Measurements from ENCODE around the gene WDR18. TPM values are rescaled to one million over a fixed set of nuclear protein-coding genes. Genes with fewer than 3 reads are reported as not detected.

WDR18 gene
- total RNA-seq, 2 donors from 2014 or later, result 68.6 to 85.6 TPM

DNA sequence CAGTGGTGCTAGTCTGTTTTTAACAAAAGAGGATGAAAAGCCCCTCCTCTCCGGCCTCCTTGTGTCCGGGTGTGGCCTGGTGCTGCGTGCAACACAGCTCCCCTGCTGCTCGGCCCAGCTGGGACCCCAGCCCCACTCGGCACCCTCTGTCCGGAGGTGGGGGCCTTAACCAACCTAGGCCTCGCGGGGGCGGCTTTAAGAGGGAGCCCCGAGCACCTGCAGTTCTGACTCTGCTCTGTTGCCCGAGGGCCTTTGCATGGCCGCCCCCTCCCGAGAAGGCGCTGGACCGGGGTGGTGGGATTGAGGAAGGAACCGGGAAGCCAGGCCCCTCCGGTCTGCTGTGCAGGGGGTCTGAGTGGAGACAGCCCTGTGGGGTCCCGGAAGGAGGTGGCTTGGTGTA lies 10.4 kb downstream of the WDR18 start:
- peaks cover 22% of the 10 kb centered on the region for H3K36me3 ChIP-seq (ENCODE audit: control insufficient read depth, insufficient read depth, low read length)
- no peak overlapping the region for H3K4me3 ChIP-seq (ENCODE audit: low read length)
- DNase-seq, result no peak
- TF ChIP-seq, protein P1, sequence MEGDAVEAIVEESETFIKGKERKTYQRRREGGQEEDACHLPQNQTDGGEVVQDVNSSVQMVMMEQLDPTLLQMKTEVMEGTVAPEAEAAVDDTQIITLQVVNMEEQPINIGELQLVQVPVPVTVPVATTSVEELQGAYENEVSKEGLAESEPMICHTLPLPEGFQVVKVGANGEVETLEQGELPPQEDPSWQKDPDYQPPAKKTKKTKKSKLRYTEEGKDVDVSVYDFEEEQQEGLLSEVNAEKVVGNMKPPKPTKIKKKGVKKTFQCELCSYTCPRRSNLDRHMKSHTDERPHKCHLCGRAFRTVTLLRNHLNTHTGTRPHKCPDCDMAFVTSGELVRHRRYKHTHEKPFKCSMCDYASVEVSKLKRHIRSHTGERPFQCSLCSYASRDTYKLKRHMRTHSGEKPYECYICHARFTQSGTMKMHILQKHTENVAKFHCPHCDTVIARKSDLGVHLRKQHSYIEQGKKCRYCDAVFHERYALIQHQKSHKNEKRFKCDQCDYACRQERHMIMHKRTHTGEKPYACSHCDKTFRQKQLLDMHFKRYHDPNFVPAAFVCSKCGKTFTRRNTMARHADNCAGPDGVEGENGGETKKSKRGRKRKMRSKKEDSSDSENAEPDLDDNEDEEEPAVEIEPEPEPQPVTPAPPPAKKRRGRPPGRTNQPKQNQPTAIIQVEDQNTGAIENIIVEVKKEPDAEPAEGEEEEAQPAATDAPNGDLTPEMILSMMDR (conservative IDR thresholded peaks at IDR 0.05), result no peak
- H3K4me1 ChIP-seq (ENCODE audit: control insufficient read depth, insufficient read depth, low read length), result no peaks in the 10 kb centered on the region
- Mint-ChIP-seq H3K4me3 (no peak overlapping the region), H3K27ac (no peak overlapping the region), H3K27me3 (ENCODE audit: insufficient read depth) (peaks cover 34% of the 10 kb centered on the region), H3K36me3 (ENCODE audit: low read depth) (peaks cover 12% of the 10 kb centered on the region), H3K4me1 (peaks cover 4% of the 10 kb centered on the region), H3K9me3 (no peaks in the 10 kb centered on the region)
- peaks cover 33% of the 10 kb centered on the region for H3K27me3 ChIP-seq (ENCODE audit: control insufficient read depth, insufficient read depth, low read length, poor library complexity, severe bottlenecking)
- WGBS, 2 experiments (ENCODE audit: insufficient coverage in 1 of 2, insufficient read length in 1 of 2), result 96 to 97% methylated on average over 12 to 18 of the region's 18 CpGs
- no peaks in the 10 kb centered on the region for H3K9me3 ChIP-seq (ENCODE audit: control insufficient read depth, low read length)
- no peak overlapping the region for H3K27ac ChIP-seq (ENCODE audit: low read depth, low read length)
- no peak overlapping the region for H3K9ac ChIP-seq (ENCODE audit: extremely low read depth, low read length, poor library complexity, severe bottlenecking)

DNA sequence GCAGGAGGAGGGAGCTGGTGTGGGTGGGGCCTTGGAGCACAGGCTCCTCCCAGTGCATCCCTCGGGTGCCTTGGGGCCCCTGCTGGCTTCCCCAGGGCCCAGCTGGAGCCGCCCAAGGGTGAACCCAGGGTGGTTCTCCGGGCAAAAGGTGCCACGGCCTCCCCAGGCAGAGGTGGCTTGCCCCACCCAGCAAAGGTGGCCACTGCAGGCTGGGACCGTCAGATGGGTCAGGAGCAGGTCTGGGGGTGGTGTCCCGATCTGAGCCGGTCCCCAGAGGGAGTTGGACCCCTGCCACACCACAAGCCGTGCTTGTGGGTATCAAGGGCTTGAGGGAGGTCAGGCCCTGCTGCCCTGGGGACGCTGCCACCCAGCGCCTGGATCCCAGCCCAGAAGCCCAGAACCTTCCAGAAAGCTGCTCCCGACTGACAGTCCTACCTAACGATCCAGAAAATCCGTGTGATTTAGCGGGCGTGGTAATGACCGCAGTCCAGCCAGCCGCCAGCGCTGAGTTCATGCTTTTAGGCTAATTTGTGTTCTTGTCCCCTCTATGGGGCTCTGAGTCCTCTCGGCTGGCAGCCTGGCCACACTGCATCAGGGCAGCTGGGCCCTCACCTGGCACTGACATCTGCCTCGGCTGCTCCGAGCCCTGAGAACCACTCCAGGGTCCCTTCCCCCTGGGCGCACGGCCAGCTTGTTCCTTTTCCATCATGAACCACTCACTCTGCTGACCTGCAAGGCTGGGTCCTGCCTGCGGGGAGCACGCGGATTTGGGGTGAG lies 11.1 kb downstream of the WDR18 start:
- H3K9me3 ChIP-seq (ENCODE audit: control insufficient read depth, low read length), result no peaks in the 10 kb centered on the region
- H3K27me3 Mint-ChIP-seq (ENCODE audit: insufficient read depth), result peaks cover 38% of the 10 kb centered on the region
- H3K4me3 ChIP-seq (ENCODE audit: low read length), result no peak overlapping the region
- no peak for DNase-seq
- H3K9ac ChIP-seq (ENCODE audit: extremely low read depth, low read length, poor library complexity, severe bottlenecking), result no peak overlapping the region
- no peak overlapping the region for H3K27ac Mint-ChIP-seq
- H3K4me3 Mint-ChIP-seq, result no peak overlapping the region
- TF ChIP-seq, protein P1 (conservative IDR thresholded peaks at IDR 0.05), result no peak
- 94 to 97% methylated on average over 15 to 26 of the region's 26 CpGs for WGBS, 2 experiments (ENCODE audit: insufficient coverage in 1 of 2, insufficient read length in 1 of 2)
- H3K4me1 ChIP-seq (ENCODE audit: control insufficient read depth, insufficient read depth, low read length), result no peaks in the 10 kb centered on the region
- H3K27me3 ChIP-seq (ENCODE audit: control insufficient read depth, insufficient read depth, low read length, poor library complexity, severe bottlenecking), result peaks cover 36% of the 10 kb centered on the region
- peaks cover 12% of the 10 kb centered on the region for H3K36me3 Mint-ChIP-seq (ENCODE audit: low read depth)
- H3K9me3 Mint-ChIP-seq, result no peaks in the 10 kb centered on the region
- peaks cover 20% of the 10 kb centered on the region for H3K36me3 ChIP-seq (ENCODE audit: control insufficient read depth, insufficient read depth, low read length)
- no peak overlapping the region for H3K27ac ChIP-seq (ENCODE audit: low read depth, low read length)
- peaks cover 4% of the 10 kb centered on the region for H3K4me1 Mint-ChIP-seq

DNA sequence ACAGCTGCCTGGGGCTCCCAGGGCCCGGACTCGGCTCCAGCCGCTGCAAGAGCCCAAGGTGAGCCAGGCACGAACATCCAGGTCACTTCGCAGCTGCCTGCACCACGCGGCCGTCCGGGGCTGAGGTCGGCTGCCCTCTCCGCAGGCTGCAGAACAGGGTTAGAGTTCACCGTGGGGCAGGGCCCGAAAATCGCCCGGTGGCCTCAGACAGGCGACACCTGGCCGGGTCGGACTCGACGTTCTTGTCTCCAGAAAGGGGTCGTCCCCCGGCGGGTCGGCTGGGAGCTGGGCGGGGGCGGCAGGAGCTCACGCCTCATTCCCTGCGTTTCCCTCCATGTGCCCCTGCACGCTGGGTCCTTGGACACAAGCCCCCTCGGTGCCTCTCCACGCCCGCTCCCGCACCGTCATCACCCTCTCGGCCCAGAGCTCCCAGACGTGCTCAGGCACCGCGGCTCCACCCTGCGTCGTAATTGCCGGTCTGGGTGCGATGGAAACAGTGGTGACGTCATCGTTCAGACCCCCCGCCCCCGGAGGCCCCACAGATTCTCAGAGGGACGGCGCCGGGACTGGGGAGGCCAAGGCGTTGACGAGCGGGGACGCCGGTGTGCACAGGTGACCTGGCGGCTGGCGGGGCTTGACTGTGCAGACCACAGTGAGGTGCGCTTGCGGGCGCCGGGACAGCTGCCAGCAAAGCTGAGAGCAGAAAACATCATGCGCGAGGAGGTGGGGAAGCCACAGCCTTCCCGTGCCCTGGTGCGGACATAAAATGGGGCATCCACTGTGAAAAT lies 12.1 kb downstream of the WDR18 start:
- H3K4me1 Mint-ChIP-seq, result peaks cover 4% of the 10 kb centered on the region
- H3K9me3 ChIP-seq (ENCODE audit: control insufficient read depth, low read length), result no peaks in the 10 kb centered on the region
- no peak overlapping the region for H3K27ac ChIP-seq (ENCODE audit: low read depth, low read length)
- DNase-seq, result peak; percentile 74
- WGBS, 2 experiments (ENCODE audit: insufficient coverage in 1 of 2, insufficient read length in 1 of 2), result 61 to 77% methylated on average over 36 to 64 of the region's 64 CpGs
- no peaks in the 10 kb centered on the region for H3K4me1 ChIP-seq (ENCODE audit: control insufficient read depth, insufficient read depth, low read length)
- H3K27ac Mint-ChIP-seq, result peak overlapping the region; percentile 21
- H3K27me3 Mint-ChIP-seq (ENCODE audit: insufficient read depth), result peaks cover 44% of the 10 kb centered on the region
- TF ChIP-seq, protein P1 (conservative IDR thresholded peaks at IDR 0.05), result no peak
- H3K4me3 Mint-ChIP-seq, result peak overlapping the region; percentile 40
- peaks cover 43% of the 10 kb centered on the region for H3K27me3 ChIP-seq (ENCODE audit: control insufficient read depth, insufficient read depth, low read length, poor library complexity, severe bottlenecking)
- H3K9me3 Mint-ChIP-seq, result no peaks in the 10 kb centered on the region
- H3K36me3 ChIP-seq (ENCODE audit: control insufficient read depth, insufficient read depth, low read length), result peaks cover 11% of the 10 kb centered on the region
- no peak overlapping the region for H3K4me3 ChIP-seq (ENCODE audit: low read length)
- peaks cover 4% of the 10 kb centered on the region for H3K36me3 Mint-ChIP-seq (ENCODE audit: low read depth)
- no peak overlapping the region for H3K9ac ChIP-seq (ENCODE audit: extremely low read depth, low read length, poor library complexity, severe bottlenecking)

Data from endodermal cell (in vitro differentiated cells).